ACHN (cell line): Measurements from ENCODE around the gene NUDT19.

ENCODE experiments used
- DNase-seq: peaks from one replicate; pipeline ENCODE4 v3.0.0-alpha.2; 2015
- in situ Hi-C: cut with HindIII; loops from 2 replicates; pipeline ENCODE4 v1.10.0; 2017; ENCODE audit warnings: low sequenced_read_pairs, low pct_ligation_motif_present, low pct_unique_long_range_greater_than_20kb

Gene NUDT19

DNA sequence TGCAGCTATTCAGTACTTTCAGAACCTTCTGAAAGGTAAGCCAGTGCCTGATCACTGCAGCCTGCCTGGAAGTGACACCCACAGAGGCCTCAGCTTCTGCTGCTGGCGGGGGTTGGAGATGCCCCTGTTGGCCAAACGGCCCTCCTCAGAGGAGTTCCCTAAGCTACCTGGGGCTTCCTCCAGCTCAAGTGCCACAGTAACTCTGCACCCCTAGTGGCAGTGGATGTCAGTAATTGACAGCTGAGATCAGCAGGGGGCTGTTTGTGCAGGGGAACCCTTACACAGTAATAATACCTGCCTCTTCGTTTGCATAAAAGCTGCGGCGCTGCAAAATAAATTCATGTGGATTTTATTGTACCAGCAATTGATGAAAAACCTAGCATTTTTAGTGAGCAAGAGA, 56.9 kb downstream of the NUDT19 start:
- no peak for DNase-seq
- in situ Hi-C loops = no loop called here

DNA sequence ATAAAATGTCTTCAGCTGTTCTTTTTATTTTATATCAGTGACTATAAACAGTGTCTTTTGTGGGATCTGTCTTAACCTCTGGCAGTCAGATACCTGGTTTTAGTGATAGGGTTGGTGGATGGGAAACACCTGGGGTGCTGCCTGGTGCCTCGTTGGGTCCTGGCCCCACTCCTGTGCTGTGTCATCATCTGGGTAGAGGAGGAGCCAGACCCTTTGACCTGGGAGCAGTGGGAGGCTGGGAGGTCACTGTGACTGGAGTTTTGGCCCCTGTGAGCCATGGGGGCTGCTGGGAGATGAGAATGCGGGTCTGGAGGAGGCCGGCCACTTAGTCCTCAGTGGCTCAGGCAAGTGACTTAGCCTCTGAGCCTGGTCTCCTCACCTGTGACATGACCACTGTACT, 57.3 kb downstream of the NUDT19 start:
- in situ Hi-C loops = no loop called here
- DNase-seq = no peak

DNA sequence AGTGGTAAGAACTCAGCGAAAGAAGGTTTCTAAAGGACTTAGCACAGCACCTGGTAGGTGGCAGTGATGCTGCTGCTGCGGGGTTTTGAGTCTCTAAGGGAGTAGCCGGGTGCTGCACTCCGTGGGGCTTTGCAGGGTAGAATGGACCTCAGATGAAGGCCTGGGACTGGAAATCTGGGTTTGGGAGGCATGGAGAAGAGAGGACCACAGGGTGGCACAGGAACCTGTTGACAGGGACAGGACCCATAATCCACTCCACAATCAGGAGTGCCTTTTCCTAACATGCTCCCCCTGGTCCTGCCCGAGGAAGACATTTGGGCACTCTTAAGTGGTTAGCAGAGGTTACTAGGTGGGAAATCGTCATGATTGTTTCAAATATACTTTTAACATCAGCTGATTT, 57.7 kb downstream of the NUDT19 start:
- in situ Hi-C loops = no loop called here
- DNase-seq = no peak

DNA sequence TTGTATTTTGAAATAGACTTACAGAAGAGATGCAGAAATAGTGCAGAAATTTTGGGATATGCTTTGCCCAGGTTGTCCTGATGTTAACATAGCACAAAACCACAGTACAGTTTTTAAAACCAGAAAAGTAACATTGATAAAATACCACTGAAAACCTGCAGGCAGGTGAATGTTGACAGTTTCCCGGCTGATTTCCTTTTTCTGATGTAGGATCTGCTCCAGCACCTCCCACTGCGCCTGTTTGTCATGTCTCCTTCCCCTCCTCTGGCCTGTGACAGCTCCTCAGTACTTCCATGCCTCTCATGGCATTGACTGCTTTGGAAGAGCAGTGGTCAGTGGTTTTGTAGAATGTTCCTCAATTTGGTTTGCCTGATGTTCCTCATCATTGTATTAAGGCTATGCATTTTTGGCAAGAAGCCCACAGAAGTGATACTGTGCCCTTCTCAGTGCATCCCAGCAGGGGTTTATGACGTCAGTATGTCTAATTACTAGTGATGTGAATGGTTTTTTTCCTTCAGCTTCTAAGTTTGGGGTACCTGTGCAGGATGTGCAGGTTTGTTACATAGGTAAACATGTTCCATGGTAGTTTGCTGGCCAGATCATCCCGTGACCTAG, 58.9 kb downstream of the NUDT19 start:
- no peak for DNase-seq
- in situ Hi-C loops = no loop called here

DNA sequence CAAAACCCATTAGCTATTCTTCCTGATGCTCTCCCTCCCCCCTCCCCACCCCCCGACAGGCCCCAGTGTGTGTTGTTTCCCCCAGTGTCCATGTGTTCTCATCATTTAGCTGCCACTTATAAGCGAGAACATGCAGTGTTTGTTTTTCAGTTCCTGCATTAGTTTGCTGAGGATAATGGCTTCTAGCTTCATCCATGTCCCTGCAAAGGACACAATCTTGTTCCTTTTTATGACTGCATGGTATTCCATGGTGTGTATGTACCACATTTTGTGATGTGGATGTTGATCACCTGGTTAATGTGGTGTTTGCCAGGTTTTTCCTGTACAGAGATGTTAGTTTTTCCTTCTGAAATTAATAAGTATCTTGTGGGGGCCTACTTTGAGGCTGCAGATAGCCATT, 59.4 kb downstream of the NUDT19 start:
- no peak for DNase-seq
- in situ Hi-C loops = no loop called here

DNA sequence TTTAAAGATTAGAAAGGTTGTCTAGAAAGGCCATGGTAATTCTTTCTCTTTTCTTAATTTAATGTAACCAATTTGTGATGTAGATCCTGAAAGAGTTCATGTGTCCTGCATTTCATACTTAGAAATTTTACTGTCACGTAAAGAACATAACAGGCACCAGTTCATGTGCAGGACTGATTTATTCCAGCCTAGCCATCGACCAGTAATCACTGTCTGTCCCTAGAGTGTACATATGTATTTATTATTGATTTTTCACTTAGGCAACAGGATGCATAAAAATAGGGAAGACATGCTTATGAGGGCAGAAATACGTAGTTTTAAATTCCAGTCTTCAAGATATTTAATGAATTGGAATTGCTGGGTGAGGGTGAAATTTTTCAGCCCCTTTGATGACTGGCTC, 65.6 kb downstream of the NUDT19 start:
- DNase-seq = no peak
- in situ Hi-C loops = no loop called here
